DND-41 (cell line): ENCODE data around the gene KIAA1755.

ENCODE experiments used
- ATAC-seq: fragments of 200-7000 bp; cut with Tn5 transposase; 3 replicates; pipeline ENCODE4 v1.9.1; 2021; ENCODE audit warnings: low read depth; ENCODE audit not compliant: insufficient read depth
- DNase-seq: peaks from one replicate; pipeline ENCODE4 v3.0.0-alpha.2; 2020
- H2AFZ ChIP-seq: 2 replicates; pipeline ENCODE4 v1.6.0; 2012; ENCODE audit warnings: low read depth, low read length
- H3K27ac ChIP-seq: 2 replicates; pipeline ENCODE4 v1.5.1; 2012; ENCODE audit warnings: low read length, inconsistent platforms
- H3K27me3 ChIP-seq: fragments of 200-600 bp; sonication (generic); 2 replicates; pipeline ENCODE4 v1.6.0; 2012; ENCODE audit warnings: low read length, mild to moderate bottlenecking, inconsistent platforms; ENCODE audit not compliant: insufficient read depth, poor library complexity
- H3K36me3 ChIP-seq: 2 replicates; pipeline ENCODE4 v1.5.1; 2012; ENCODE audit warnings: low read length, inconsistent platforms; ENCODE audit not compliant: insufficient read depth
- H3K4me1 ChIP-seq: 2 replicates; pipeline ENCODE4 v1.5.1; 2012; ENCODE audit warnings: mild to moderate bottlenecking, low read length; ENCODE audit not compliant: insufficient read depth
- H3K4me2 ChIP-seq: 2 replicates; pipeline ENCODE4 v1.6.0; 2012; ENCODE audit warnings: mild to moderate bottlenecking, moderate library complexity, low read length, inconsistent platforms; ENCODE audit not compliant: insufficient read depth
- H3K4me3 ChIP-seq, 2 experiments: fragments of 200-600 bp in 1 of 2; shearing (Covaris generic) in 1 of 2; 2 replicates each; pipeline ENCODE4 v1.5.1; 2012 to 2016; ENCODE audit warnings: inconsistent platforms in 2 of 2, low read length in 2 of 2, mild to moderate bottlenecking in 2 of 2, low read depth in 1 of 2, moderate library complexity in 1 of 2
- H3K79me2 ChIP-seq: 2 replicates; pipeline ENCODE4 v1.6.0; 2012; ENCODE audit warnings: low read length, inconsistent platforms; ENCODE audit not compliant: insufficient read depth
- H3K9ac ChIP-seq: 2 replicates; pipeline ENCODE4 v1.6.0; 2012; ENCODE audit warnings: low read depth, mild to moderate bottlenecking, inconsistent platforms, low read length, moderate library complexity
- H3K9me3 ChIP-seq: 2 replicates; pipeline ENCODE4 v1.5.1; 2012; ENCODE audit warnings: low read length, moderate library complexity, mild to moderate bottlenecking, inconsistent platforms; ENCODE audit not compliant: insufficient read depth, severe bottlenecking
- H4K20me1 ChIP-seq: 2 replicates; pipeline ENCODE4 v1.6.0; 2012; ENCODE audit warnings: low read length; ENCODE audit not compliant: insufficient read depth
- EZH2 ChIP-seq: IDR thresholded peaks from 3 replicates; pipeline ENCODE4 v1.6.1; 2012; ENCODE audit warnings: borderline replicate concordance, low read depth, mild to moderate bottlenecking, moderate library complexity, low read length, inconsistent platforms; ENCODE audit not compliant: severe bottlenecking
- TF ChIP-seq, protein P1 (sequence below): IDR thresholded peaks from 2 replicates; pipeline ENCODE4 v1.5.1; 2012; ENCODE audit warnings: borderline replicate concordance, low read length, moderate library complexity, mild to moderate bottlenecking; ENCODE audit not compliant: poor library complexity, severe bottlenecking; ENCODE audit errors: extremely low read depth

The KIAA1755 gene

DNA sequence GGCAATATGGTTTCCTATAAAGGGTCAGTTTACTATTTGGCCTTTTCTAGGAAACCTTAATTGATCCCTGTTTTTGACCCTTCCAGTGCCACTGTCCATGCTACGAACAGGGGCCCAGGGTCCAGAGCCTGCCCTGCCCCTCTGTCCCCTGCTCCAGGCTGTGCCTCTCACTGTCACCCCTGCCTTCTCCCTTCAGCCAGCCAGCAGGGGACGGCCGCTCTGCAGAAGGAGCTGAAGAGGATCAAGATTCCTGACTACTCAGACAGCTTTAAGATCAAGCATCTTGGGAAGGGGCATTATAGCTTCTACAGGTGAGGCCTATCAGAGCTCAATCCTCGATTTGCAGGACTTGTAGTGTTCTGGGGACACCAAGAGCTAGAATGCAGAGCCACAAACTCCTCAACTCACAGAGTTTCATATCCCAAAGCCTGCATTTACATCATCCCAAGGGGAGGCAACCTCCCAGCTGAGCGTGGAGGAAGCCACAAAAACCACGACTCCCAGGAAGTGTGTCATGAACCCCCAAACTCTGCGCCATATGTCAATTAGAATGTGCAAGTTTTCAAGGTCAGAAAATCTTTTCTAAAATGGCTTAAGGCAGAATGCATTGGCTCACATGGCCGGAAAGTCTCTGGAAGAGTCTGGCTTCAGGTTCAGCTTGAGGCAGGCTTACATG lies 47.0 kb upstream of the KIAA1755 start:
- Histone ChIP-seq H3K9ac (no peak overlapping the region), H2AFZ (no peak overlapping the region), H3K9me3 (no peaks in the 10 kb centered on the region), H3K79me2 (no peaks in the 10 kb centered on the region), H3K4me1 (peaks cover 14% of the 10 kb centered on the region), H4K20me1 (peaks cover 9% of the 10 kb centered on the region), H3K4me2 (no peak overlapping the region), H3K27me3 (peaks cover 34% of the 10 kb centered on the region), H3K4me3 (no peak overlapping the region), H3K27ac (no peak overlapping the region), H3K36me3 (no peaks in the 10 kb centered on the region)
- DNase-seq (no peak), ATAC-seq (no peak)
- no peak for TF ChIP-seq EZH2
- TF ChIP-seq, protein P1, sequence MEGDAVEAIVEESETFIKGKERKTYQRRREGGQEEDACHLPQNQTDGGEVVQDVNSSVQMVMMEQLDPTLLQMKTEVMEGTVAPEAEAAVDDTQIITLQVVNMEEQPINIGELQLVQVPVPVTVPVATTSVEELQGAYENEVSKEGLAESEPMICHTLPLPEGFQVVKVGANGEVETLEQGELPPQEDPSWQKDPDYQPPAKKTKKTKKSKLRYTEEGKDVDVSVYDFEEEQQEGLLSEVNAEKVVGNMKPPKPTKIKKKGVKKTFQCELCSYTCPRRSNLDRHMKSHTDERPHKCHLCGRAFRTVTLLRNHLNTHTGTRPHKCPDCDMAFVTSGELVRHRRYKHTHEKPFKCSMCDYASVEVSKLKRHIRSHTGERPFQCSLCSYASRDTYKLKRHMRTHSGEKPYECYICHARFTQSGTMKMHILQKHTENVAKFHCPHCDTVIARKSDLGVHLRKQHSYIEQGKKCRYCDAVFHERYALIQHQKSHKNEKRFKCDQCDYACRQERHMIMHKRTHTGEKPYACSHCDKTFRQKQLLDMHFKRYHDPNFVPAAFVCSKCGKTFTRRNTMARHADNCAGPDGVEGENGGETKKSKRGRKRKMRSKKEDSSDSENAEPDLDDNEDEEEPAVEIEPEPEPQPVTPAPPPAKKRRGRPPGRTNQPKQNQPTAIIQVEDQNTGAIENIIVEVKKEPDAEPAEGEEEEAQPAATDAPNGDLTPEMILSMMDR = no peak

DNA sequence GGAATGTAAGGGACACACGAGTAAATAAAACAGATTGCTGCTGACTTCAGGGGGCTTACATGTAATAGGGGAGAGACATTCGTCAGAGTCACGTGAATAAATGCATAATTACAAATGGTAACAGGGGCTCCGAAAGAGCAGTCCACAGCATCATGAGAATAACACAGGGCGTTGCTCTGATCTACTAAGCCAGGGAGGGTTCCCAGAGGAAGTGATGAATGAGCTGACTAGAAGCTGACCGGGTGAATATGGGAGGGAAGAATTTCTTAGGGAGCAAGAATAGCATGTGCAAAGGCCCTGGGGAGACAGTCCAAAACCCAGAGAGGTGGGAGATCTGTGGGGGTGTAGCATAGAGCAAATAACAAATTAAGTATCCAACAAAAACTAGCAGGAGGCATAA lies 45.8 kb upstream of the KIAA1755 start:
- Histone ChIP-seq H2AFZ (no peak overlapping the region), H4K20me1 (peaks cover 9% of the 10 kb centered on the region), H3K4me2 (no peak overlapping the region), H3K36me3 (no peaks in the 10 kb centered on the region), H3K27ac (no peak overlapping the region), H3K79me2 (no peaks in the 10 kb centered on the region), H3K9me3 (no peaks in the 10 kb centered on the region), H3K9ac (no peak overlapping the region), H3K4me3 (no peak overlapping the region), H3K4me1 (peaks cover 14% of the 10 kb centered on the region), H3K27me3 (peaks cover 36% of the 10 kb centered on the region)
- DNase-seq (no peak), ATAC-seq (no peak)
- no peak for TF ChIP-seq EZH2
- TF ChIP-seq, protein P1 = no peak

DNA sequence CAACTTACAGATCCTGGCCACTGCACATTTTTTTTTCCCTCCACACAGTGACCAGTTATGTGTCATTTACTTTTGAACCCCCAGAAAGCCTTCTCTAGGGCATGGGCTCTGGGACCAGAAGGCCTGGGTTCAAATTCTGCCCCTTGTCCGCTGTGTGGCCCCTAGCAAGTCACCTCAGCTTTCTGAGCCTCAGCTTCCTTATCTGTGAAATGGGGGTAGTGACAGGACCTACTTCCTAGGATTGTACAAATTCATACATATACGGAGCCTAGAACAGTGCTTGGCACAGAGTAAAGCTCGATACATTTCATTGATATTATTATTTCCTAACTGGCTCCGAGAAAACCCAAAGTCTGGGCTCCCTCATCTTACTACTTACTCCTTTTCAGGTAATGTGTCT lies 45.0 kb upstream of the KIAA1755 start:
- Histone ChIP-seq H3K9ac (no peak overlapping the region), H3K27me3 (peaks cover 33% of the 10 kb centered on the region), H3K4me1 (peaks cover 14% of the 10 kb centered on the region), H2AFZ (no peak overlapping the region), H4K20me1 (peaks cover 9% of the 10 kb centered on the region), H3K27ac (no peak overlapping the region), H3K9me3 (no peaks in the 10 kb centered on the region), H3K36me3 (no peaks in the 10 kb centered on the region), H3K79me2 (no peaks in the 10 kb centered on the region), H3K4me3 (no peak overlapping the region), H3K4me2 (no peak overlapping the region)
- DNase-seq (no peak), ATAC-seq (no peak)
- no peak for TF ChIP-seq EZH2

DNA sequence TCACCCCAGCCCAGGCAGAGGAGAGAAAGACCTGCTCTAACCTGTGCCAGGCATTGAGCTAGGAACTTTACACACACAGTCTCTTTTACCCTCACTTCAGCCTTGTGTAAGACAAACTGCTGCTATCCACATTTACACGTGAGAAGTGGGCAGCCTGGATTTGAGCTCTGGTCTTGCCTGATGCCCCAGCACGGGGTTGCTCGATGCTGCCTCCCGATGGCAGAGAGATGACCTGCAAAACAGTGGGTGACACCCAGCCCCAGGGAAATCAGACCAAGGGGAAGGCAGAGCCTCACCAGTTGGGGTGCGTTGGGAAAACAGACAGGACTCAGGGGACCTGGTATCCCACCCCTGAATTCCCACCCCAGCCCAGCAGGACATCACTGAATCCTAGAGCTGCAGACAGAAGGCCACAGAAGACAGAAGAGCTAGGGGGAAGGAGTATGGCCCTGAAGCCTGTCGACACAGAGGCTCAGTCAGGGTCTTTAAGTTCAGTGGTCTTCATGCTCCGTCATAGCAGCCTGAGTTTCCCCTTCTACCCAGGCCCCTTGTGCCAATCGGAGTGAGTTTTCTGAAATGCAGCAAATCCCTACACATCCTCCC lies 44.4 kb upstream of the KIAA1755 start:
- peak; percentile 28 for DNase-seq
- no peak overlapping the region for H3K9ac ChIP-seq

More for the DNA sequence above, 44.4 kb upstream of the KIAA1755 start:
- H3K4me3 ChIP-seq = no peak overlapping the region
- peaks cover 9% of the 10 kb centered on the region for H4K20me1 ChIP-seq
- no peak overlapping the region for H3K4me2 ChIP-seq
- no peaks in the 10 kb centered on the region for H3K36me3 ChIP-seq
- peaks cover 14% of the 10 kb centered on the region for H3K4me1 ChIP-seq
- no peak for ATAC-seq
- no peak overlapping the region for H3K27ac ChIP-seq
- peaks cover 31% of the 10 kb centered on the region for H3K27me3 ChIP-seq
- TF ChIP-seq, protein P1 = peak; percentile 61
- TF ChIP-seq EZH2 = no peak
- no peaks in the 10 kb centered on the region for H3K9me3 ChIP-seq
- H3K79me2 ChIP-seq = no peaks in the 10 kb centered on the region
- no peak overlapping the region for H2AFZ ChIP-seq
